CD4-positive, alpha-beta T cell treated with Interleukin-2 at 100 ng/mL for 4 hours (primary cell): ENCODE measurements around the gene YBEY.
"Not testable (repeated sequence)": the region's sequence is repeated elsewhere in the genome, so short reads cannot be mapped to it uniquely, and the experiment has no call there.

Experiments used
- DNase-seq: peaks from one replicate; pipeline ENCODE4 v3.0.0-alpha.2; 2020; ENCODE audit warnings: low spot score

The YBEY gene

DNA sequence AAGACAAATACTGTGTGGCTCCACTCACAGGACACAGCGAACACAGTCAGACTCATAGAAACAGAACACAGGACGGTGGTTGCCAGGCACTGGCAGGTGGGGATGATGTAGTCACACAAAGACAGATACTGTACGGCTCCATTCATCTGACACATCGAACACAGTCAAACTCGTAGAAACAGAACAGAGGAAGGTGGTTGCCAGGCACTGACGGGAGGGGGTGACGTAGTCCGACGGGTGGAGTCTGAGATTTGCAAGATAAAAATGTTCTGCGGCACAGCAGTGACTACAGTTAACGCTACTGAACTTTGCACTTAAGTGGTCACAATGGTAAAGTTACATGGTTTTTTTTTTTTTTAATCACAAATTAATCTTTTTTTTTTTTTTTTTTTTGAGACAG is 18.8 kb downstream of the YBEY start:
- no peak for DNase-seq

DNA sequence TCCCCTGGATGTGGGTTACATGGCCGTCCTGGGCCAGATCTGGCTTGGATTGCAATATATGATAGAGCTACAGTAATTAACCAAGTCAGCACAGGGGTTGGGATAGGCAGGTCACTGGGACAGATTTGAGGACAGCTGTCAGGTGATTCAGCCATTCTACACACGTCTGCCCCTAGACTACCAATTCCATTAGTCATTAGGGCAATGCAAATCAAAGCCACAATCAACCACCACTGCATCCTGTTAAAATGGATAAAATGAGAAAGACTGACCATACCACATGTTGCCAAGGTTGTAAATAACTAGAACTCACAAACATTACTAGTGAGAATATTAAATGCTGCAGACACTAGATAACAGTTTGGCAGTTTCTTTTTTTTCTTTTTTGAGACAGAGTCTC is 21.5 kb downstream of the YBEY start:
- DNase-seq, result no peak

DNA sequence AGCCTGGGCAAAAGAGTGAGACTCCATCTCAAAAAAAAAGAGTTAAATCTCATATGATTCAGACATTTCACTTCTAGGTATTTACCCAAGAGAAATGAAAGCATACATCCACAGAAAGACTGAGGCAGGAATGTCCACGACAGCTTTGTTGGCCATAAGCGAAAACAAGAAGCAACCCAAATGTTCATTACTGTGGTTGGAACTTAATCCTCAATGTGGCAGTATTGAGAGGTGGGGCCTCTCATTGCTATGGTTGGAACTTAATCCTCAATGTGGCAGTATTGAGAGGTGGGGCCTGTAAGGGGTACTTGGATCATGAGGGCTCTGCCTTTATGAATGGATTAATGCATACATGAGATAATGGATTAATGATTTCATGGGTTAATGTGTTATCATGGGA is 22.3 kb downstream of the YBEY start:
- DNase-seq, result no peak

DNA sequence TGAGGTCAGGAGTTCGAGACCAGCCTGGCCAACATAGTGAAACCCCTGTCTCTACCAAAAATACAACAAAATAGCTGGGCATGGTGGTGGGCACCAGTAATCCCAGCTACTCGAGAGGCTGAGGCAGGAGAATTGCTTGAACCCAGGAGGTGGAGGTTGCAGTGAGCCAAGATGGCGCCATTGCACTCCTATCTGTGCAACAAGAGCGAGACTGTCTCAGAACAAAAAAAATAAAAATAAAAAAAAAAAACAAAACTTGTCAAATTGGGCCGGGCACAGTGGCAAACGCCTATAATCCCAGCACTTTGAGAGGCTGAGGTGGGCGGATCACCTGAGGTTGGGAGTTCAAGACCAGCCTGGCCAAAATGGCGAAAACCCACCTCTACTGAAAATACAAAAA is 24.1 kb downstream of the YBEY start:
- not testable (repeated sequence) for DNase-seq

DNA sequence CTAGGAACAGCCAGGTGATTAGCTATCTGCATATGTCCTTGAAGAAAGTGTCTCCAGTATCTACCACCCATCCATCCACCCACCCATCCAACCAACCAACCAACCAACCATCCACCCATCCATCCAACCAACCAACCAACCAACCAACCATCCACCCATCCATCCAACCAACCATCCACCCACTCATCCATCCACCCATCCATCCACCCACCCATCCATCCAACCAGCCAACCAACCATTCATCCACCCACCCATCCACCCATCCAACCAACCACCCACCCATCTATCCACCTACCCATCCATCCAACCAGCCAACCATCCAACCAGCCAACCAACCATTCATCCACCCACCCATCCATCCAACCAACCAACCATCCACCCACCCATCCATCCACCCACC is 25.4 kb downstream of the YBEY start:
- DNase-seq, result no peak

DNA sequence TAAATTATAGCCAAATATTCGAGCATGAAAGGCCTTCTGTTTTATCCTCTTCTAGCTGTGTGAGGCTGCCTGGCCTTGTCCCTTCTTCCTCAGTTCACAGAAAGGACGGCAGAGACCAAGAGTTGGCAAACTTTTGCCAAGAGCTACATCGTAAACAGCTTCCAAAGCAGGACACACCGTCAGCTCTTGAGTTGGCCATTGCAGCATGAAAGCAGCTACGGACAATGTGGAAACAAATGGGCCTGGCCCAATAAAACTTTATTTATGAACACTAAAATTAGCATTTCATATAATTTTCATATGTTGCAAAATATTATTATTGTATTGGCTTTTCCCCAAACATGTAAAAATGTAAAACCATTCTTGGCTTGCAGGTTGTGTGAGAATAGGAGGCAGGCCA is 26.8 kb downstream of the YBEY start:
- DNase-seq, result no peak

DNA sequence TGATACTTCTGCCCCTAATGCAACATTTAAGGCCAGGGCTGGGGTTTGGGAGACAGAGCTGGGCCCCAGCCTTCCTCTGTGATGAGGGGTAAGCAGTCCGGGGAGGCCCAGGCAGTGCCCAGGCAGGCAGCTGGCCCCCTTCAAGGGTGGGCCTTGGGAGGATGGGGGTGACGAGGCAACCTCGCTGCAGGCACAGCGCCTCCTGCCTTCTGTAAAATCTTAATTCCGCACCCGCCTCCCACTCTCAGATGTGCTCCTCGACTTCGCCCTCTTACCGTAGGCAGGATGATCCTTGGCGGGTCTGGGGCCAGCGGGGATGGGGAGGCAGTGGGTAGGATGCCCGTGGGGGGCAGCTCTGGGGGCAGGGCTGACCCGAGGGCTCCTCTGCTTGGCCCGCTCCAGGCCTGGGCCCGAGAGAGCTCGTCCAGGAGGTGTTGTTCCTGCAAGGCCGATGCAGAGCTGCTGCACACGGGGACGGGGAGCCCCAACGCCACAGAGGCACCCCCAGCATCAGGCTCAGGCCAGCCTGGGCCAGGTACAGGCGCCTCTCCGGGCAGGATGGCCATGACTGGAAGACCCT is 28.4 kb downstream of the YBEY start:
- DNase-seq, result no peak

DNA sequence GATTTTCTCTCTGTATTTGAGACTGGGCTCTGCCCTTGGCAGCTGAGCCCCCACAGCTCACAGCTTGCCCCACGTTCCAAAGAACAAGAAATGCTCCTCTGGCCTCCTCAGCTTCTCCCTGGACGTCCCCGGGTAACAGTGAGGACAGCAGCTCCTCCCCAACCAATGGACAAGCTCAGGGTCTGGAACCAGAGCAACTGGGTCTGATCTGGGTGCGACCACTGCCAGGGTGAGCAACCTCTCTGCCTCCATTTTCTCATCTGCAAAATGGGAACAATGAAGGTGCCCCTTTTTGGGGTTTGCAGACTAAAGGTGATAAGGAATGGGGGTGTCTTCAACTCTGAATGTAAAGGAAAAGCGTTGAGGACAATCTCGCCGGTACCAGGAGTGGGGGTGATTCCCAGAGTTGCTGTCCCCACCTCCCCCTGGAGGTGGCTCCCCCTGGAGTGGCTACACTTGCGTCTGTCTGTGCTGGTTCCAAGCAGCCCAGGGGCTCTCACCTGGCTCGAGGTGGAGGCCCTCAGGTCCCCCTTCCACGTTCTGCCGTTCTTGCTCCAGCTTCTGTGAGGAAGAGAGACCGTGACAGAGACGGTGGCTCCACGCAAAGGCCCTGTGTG is 30.7 kb downstream of the YBEY start:
- no peak for DNase-seq

DNA sequence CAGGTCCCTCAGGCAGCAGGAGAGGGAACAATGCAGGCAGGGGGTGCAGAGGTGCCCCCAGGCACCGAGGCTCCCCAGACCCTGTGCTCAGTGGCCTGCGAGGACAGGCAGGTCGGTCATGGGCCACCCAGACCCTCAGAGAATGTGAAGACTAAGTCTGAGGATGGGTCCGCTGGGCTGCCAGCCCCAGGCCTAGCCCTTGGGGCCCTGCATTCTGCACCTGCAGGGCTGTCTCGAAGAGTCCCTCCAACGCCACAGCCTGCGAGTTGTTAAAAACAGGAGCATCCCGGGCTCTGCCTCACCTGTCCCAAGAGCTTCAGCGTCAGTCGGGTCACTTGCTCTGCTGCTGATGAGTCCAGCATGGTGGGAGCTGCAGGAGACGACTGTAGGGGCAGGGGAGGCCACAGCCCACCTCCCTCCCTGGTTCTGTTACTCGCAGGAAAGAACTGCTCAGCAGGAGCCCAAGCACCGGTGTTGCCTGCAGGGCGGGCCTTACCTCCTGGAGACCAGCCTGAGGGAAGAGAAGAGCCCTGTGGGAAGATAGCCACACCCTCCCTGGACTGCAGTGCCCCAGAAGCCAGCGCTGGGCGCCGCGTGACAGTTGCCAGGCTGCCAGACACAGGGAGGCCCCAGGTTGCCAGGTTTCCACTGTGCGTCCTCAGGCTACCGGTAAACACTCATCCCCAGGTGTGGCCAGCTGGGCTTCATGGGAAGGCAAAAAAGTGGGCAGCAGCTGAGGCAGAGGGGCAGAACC is 31.7 kb downstream of the YBEY start:
- DNase-seq, result no peak

DNA sequence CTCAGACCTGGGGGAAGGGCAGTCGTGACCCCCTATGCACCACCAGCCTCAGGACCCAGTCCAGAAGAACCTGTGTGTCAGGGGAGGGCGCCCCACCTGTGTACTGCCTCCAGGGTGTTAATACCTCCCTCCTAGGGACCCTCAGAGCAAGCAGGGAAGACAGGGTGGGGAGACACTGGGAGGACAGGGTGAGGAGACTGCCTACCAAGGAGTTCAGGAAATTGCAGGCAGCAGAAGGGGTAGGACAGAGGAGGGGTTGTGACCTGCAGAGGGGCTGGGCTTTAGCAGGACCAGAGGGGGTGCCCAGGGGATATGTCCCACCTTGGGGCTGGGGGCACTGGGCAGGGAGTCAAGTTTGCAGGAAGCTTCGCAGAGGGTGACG is 32.3 kb downstream of the YBEY start:
- DNase-seq, result no peak

DNA sequence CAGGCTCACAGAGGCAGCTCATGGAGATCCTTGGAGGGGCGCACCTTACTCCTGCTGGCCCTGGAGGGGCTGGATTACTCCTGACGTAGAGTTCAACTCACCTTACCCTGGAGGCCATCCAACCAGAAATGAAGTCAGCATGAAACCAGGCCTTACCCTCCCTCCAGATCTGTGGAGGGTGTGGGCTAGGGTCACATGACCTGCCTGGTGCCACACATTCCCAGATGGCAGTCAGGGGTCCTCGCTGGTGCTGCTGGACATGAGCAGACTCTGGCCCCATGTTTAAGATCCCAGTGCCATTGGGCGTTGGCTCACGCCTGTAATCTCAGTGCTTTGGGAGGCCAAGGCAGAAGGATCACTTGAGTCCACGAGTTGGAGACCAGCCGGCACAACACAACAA is 33.0 kb downstream of the YBEY start:
- DNase-seq, result no peak

DNA sequence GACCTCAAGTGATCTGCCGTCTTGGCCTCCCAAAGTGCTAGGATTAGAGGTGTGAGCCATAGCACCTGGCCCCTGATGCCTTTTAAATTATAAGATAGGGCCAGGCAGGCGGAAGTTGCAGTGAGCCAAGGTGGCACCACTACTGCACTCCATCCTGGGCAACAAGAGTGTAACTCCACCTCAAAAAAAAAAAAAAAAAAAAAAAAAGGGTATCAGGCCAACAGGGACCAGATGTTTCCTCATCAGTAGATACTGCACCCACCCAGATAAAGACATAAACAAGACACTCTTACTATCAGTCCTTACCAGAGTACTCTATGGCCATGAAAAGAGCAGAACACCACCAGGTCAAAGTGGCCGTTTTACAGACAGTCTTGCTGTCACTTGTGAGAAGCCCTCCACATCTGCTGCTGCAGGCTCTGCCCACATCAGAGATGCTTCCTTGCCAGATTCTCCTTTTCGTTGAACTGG is 34.2 kb downstream of the YBEY start:
- no peak for DNase-seq

DNA sequence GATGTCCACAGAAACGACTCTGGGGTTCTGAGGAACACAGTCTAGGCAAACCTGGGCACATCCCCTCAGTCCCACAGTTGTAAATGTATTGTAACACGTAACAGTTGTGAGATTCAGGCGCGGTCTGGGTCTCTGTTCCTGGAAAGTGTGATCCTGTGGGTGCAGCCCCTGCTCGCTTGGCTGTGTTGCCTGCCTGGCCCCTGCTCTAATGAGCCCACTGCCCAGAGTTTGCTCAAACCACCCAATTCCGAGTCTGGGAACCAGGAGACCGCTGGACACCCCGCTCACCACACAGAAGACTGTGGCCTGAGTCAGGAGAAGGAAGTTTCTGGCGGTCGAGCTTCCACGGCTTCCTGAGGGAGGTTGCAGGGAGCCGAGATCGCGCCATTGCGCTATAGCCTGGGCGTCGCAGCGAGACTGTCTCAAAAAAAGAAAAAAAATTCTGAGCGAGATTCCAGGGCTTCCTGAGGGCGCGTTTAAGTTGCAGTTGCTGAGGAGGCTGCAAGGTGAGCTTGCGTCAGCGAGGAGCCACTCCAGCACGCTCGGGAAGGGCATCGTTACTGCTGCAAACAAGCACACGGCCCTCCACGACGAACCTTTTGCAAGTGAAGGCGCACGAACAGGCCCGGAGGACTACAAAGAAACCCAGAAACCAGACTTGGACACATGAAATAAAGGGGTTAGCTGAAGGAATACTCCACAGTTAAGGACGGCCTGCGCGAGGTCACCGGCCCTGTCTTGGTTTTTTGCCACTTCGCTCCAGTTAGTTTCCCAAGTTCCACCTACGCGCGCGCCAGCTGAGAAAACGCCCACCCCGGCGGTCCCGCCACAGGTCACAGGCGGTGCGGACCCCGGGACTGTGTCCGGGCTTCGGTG is 36.4 kb downstream of the YBEY start:
- no peak for DNase-seq

DNA sequence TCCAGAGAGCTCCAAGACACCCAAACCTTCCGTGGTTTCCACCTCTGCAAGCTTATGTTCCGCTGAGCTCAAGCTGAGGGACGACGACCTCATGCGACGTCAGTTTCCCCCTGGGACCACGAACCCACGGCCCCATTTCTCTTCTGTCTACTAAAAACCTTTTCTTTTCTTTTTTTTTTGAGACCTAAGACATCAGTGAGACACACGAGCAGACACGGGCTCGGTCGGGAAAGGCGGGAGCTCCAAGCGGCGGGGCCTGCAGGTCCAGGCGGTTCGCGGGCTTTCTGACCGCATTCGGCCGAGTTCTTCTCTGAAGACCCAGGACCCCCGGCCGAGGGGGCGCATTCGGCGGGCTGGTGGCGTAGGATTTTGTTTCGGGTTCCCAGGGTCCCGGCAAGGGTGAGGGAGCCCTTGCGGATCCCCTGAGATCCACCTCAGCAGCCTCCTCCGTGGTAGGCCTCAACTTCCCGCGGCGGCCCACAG is 37.1 kb downstream of the YBEY start:
- DNase-seq, result no peak

DNA sequence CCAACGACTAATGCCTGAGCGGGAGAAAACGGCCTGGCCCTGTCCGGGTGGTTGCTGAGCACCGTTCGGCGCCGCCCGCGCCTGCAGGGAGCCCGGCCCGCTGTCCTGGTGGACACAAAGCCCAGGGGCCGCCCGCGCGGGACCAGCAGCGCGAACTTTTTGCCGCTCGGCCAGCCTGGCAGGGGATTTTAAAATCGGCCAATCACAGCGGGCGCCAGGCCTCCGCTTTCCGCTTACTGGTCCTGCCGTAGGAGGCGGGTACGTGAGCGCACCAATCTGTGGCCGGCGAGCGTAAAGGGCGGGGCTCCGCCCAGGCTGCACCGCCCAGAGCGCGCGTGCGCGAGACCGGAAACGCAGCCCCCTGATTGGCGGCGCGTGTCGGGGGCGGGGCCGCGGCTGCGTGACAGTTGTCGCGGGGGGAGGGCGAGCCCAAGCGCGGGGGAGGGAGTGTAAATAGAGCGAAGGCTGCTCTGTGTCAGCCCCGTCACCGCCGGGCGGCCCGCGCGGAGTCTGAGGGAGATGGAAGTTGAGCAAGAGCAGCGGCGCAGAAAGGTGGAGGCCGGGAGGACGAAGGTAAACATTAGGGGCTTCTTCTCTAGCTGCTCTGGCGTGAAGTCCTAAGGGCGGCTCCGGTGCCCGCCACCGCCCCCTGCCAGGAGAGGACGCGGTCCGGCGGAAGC is 37.7 kb downstream of the YBEY start, which contains the start of the genes C21orf58 and PCNT:
C21orf58 (minus strand) TSS at position 161 of the 680 bp plus-strand sequence. CDS start 1,132 bp downstream, outside the sequence.
PCNT (plus strand) TSS at position 447 of the 680 bp plus-strand sequence; CDS start at position 520, 73 bp downstream.
- DNase-seq, result peak; percentile 98

DNA sequence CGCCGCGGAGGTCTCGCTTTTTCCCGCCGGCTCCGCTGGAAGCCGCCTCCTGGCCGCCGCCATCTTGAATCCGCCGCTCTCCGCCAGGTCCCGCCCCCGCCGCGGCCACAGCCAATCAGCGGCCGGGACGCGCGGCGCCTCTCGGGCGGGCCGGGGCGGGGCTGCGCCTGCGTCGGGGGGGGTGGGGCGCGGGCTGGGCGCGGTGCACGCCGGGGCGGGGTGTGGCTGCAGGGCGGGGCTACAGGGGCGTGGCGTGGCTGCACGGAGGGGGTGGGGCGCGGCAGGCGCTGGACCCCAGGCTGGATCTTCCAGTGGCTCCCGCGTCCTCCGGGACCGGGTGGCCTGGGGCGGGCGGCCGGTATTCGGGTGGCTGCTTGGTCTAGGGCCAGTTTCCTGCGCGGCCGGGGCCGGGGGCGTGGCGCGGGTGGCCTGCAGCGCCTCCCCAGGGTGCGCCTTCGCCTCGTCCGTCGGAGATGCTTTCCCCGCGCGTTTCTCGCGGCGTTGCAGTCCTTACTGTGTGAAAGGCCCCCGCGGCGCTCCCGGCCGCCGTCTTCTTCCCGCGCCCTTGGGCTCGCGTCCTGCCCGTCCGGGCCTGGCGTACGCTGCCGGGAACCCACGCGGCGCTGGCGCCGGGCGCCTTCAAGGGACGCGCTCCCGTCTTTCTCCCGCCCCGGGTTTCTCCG is 38.4 kb downstream of the YBEY start:
- peak; percentile 84 for DNase-seq

DNA sequence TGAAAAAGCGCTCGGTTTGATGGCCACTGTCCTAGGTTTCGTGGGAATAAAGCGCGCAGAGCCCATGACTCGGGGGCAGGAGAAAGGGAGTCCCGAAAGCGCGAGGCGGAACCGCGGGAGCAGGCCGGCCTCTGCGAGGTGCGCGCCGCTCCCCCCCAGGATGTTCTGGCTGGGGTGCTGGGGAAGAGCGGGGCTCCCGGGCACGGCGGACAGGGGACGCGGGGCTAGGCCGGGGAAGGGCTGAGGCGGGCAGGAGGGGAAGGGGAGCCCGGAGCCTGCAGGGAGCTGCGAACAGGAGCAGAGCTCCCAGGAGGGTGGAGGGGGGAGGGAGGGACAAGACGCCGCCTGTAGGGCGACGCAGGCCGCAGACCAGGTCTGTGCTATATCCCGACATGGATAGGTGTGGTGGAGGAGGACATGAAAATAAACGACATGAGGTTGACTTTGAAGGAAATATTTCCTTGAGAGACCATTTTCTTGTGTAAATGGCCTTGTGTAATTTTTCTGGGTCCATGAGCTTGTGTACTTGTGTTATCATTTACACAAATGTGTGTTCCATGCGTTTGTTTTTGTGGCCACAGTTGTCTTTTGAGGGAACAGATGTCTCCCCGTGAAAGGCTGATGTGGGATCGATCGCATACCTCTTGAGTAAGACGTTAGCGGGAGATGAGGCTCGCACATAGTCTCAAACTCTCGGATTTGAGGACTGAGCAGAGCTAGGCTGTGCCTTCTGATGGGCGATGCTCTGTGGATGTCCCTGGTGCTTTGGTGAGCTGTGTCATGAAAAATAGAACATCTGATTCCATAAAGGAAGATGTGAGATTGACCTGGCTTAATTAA is 39.2 kb downstream of the YBEY start:
- DNase-seq, result peak; percentile 20

DNA sequence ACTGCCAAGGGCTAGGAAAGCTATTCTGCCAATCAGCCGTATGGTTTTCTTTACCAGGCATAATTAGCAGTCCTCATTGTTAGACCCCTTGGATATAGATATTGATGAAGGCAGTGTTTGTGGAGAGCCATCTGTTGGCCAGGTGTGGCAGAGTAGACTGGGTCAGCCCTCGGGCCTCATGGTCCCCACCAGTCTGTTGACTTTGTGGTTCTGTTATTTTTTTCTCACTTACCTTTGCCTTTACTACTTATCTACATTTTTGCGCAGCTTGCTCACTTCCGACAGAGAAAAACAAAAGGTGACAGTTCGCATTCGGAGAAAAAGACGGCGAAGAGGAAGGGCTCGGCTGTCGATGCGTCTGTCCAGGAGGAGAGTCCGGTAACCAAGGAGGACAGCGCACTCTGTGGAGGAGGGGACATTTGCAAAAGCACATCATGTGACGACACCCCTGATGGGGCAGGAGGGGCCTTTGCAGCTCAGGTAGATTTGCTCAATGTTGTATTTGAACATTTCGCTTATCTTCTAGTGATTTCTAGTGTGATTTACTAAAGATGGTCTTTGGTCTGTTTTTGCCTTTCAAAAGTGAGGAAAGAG is 40.1 kb downstream of the YBEY start:
- DNase-seq, result no peak

DNA sequence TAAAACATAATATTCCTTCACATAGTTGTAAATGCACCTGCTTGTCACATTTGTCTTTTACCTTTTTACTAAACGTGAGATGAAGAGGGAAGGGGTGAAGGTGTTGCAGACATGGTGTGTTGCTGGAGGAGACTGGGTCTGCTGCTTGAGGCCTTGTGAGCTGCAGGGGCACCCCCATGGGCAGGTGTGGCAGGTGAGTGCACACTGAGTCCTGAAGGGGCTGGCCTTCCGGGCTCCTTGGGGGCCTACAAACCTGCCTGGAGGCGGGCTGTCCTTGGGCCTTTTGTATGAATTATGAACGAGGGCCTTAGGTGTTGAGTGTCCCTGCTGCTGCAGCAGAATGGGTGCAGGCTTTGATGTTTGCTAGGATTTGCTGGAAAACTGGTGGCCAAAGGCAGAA is 41.6 kb downstream of the YBEY start:
- DNase-seq, result no peak

DNA sequence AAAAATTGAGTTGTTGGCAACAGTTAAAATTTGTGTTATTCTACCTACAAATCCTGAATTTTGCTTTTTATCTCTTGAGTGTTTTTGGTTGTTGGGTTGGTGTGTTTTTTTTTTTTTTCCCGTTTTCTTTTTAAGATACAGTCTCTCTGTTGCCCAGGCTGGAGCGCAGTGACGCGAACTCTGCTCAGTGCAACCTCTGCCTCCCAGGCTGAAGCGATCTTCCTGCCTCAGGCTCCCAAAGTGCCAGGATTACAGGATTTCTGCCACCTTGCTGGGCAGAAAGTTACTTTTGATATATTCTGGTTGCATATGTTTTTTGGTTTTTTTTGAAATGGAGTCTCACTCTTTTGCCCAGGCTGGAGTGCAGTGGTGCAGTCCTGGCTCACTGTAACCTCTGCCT is 42.0 kb downstream of the YBEY start:
- DNase-seq, result no peak
